H1 (cell line): Measurements from ENCODE around the gene ESR1.

Experiments used
- ASH2L ChIP-seq: fragments of 200-600, 300-600 bp; sonication (generic); IDR thresholded peaks from one replicate; pipeline ENCODE4 v1.7.1; 2017; ENCODE audit warnings: low read length
- CEBPB ChIP-seq: IDR thresholded peaks from 2 replicates; pipeline ENCODE4 v1.6.1; 2012; ENCODE audit warnings: low read depth, low read length
- EGR1 ChIP-seq: IDR thresholded peaks from 2 replicates; pipeline ENCODE4 v1.6.1; 2011; ENCODE audit warnings: low read depth, low read length, borderline replicate concordance
- JUND ChIP-seq: IDR thresholded peaks from 2 replicates; pipeline ENCODE4 v1.6.1; 2011; ENCODE audit warnings: mild to moderate bottlenecking, improper control_type of control experiment, low read length
- RAD21 ChIP-seq, 2 experiments: IDR thresholded peaks in 1 of 2; conservative IDR thresholded peaks in 1 of 2; 2 replicates each; pipeline ENCODE4 v1.6.1; 2011; ENCODE audit warnings: low read depth in 2 of 2, low read length in 2 of 2, improper control_type of control experiment in 1 of 2, inconsistent platforms in 1 of 2, mild to moderate bottlenecking in 1 of 2, moderate library complexity in 1 of 2
- TF ChIP-seq, protein P1 (sequence below), 3 experiments: IDR thresholded peaks; 1 replicate in 2 of 3; 2 replicates in 1 of 3; pipeline versions ENCODE4 v1.5.1 to v1.6.1; 2011; ENCODE audit warnings: low read length in 3 of 3, mild to moderate bottlenecking in 3 of 3, inconsistent platforms in 2 of 3, low read depth in 1 of 3, moderate library complexity in 1 of 3; ENCODE audit not compliant: insufficient read depth in 1 of 3; ENCODE audit errors: control extremely low read depth in 1 of 3
- TF ChIP-seq, protein P2 (sequence below): IDR thresholded peaks from 2 replicates; pipeline ENCODE4 v1.6.1; 2012; ENCODE audit warnings: low read length, inconsistent platforms

DNA sequence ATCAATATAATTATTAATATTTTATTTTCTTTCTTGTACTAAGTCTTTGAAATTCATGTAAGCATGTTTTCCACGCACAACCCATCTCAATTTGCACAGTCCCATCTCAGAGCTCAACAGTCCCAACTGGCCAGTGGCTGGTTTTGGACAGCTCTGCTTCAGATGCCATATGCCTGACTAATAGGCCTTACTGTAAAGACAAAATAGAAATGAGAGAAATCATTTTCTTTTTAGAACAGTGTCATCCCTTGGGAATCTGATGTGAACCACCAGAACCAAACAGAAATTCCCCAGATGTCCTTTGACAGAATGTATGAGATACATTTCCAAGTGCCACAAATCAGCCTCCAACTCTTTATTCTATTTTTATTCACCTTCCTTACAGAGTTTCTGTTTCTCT is 338.9 kb downstream of the ESR1 start:
- TF ChIP-seq RAD21 (IDR thresholded peaks at IDR 0.05 in 1 of 2, conservative IDR thresholded peaks at IDR 0.05 in 1 of 2; ENCODE audit: low read depth in 2 of 2, low read length in 2 of 2) (no peak), CEBPB (no peak), EGR1 (no peak), ASH2L (no peak), JUND (no peak)
- TF ChIP-seq, protein P1, sequence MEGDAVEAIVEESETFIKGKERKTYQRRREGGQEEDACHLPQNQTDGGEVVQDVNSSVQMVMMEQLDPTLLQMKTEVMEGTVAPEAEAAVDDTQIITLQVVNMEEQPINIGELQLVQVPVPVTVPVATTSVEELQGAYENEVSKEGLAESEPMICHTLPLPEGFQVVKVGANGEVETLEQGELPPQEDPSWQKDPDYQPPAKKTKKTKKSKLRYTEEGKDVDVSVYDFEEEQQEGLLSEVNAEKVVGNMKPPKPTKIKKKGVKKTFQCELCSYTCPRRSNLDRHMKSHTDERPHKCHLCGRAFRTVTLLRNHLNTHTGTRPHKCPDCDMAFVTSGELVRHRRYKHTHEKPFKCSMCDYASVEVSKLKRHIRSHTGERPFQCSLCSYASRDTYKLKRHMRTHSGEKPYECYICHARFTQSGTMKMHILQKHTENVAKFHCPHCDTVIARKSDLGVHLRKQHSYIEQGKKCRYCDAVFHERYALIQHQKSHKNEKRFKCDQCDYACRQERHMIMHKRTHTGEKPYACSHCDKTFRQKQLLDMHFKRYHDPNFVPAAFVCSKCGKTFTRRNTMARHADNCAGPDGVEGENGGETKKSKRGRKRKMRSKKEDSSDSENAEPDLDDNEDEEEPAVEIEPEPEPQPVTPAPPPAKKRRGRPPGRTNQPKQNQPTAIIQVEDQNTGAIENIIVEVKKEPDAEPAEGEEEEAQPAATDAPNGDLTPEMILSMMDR (IDR thresholded peaks at IDR 0.05; ENCODE audit: control extremely low read depth in 1 of 3, insufficient read depth in 1 of 3, low read depth in 1 of 3, low read length in 3 of 3) = no peak
- TF ChIP-seq, protein P2, sequence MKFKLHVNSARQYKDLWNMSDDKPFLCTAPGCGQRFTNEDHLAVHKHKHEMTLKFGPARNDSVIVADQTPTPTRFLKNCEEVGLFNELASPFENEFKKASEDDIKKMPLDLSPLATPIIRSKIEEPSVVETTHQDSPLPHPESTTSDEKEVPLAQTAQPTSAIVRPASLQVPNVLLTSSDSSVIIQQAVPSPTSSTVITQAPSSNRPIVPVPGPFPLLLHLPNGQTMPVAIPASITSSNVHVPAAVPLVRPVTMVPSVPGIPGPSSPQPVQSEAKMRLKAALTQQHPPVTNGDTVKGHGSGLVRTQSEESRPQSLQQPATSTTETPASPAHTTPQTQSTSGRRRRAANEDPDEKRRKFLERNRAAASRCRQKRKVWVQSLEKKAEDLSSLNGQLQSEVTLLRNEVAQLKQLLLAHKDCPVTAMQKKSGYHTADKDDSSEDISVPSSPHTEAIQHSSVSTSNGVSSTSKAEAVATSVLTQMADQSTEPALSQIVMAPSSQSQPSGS = no peak
